ENCODE data around the gene PPP2R2C. TPM values are rescaled to one million over a fixed set of nuclear protein-coding genes. Genes with fewer than 3 reads are reported as not detected.

The PPP2R2C gene
- total RNA-seq, 2 donors from 2014 or later, result 0.66 to 0.78 TPM

DNA sequence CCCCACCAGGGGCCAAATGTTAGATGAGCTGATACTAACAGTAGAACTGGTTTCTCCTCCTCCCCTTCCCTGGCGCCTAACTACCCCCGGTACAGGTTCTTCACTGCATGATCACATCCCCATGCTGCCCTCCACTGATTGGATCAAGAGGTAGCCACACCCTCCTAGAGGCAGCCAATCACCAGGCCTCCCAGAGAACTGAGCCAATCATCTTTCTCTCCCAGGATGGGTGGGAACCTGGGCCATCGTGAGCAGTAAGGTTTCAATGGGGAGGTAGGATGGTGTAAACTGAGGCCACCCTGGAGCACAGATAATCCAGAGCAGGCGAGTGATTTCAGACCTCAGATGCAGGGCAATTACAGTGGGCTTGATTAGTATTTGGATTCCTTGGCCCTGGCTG is 64.2 kb downstream of the PPP2R2C start:
- intact Hi-C loops (cut with DNase I), result no loop called here
- TF ChIP-seq POLR2A (IDR thresholded peaks at IDR 0.05), result no peak
- TF ChIP-seq, protein P1, sequence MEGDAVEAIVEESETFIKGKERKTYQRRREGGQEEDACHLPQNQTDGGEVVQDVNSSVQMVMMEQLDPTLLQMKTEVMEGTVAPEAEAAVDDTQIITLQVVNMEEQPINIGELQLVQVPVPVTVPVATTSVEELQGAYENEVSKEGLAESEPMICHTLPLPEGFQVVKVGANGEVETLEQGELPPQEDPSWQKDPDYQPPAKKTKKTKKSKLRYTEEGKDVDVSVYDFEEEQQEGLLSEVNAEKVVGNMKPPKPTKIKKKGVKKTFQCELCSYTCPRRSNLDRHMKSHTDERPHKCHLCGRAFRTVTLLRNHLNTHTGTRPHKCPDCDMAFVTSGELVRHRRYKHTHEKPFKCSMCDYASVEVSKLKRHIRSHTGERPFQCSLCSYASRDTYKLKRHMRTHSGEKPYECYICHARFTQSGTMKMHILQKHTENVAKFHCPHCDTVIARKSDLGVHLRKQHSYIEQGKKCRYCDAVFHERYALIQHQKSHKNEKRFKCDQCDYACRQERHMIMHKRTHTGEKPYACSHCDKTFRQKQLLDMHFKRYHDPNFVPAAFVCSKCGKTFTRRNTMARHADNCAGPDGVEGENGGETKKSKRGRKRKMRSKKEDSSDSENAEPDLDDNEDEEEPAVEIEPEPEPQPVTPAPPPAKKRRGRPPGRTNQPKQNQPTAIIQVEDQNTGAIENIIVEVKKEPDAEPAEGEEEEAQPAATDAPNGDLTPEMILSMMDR (IDR thresholded peaks at IDR 0.05), result no peak
- peaks cover 0 to 6% of the 10 kb centered on the region in 2 donors for H3K27me3 ChIP-seq
- no peaks in the 10 kb centered on the region for H3K36me3 ChIP-seq (replicated peaks in 1 of 2; ENCODE audit: insufficient read depth in 1 of 2, low read depth in 2 of 2)
- WGBS, 2 donors, result 45 to 62% methylated on average over 4 of the region's 4 CpGs
- ATAC-seq (no peak), DNase-seq (no peak)
- H3K27ac ChIP-seq, result no peak overlapping the region
- no peak overlapping the region for H3K4me3 ChIP-seq
- peaks cover 2% of the 10 kb centered on the region for H3K4me1 ChIP-seq
- H3K9me3 ChIP-seq, result no peaks in the 10 kb centered on the region

DNA sequence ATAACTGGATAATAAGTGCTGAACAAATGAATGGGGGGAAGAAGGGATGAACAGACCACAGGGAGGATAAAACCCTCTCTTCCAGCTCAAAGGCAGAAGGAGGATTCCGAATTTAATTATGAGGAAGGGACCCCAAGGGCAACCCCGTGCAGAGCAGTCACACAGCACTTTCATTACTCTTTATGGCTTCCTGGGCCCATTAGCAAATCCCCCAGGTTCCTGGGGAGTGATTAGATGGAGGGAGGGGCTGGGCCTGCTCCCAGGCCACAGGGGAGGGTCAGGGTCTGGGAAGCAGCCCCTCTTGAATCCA is 67.1 kb downstream of the PPP2R2C start:
- intact Hi-C loops (cut with DNase I), result no loop called here
- no peak overlapping the region for H3K27ac ChIP-seq
- H3K4me3 ChIP-seq, result no peak overlapping the region
- H3K36me3 ChIP-seq (replicated peaks in 1 of 2; ENCODE audit: insufficient read depth in 1 of 2, low read depth in 2 of 2), result no peaks in the 10 kb centered on the region
- H3K9me3 ChIP-seq, result no peaks in the 10 kb centered on the region
- ATAC-seq (no peak), DNase-seq (no peak)
- WGBS, 2 donors, result 6 to 24% methylated on average over 2 of the region's 2 CpGs
- TF ChIP-seq, protein P1 (IDR thresholded peaks at IDR 0.05), result no peak
- no peak for TF ChIP-seq POLR2A (IDR thresholded peaks at IDR 0.05)
- peaks cover 0 to 10% of the 10 kb centered on the region in 2 donors for H3K27me3 ChIP-seq
- peaks cover 4% of the 10 kb centered on the region for H3K4me1 ChIP-seq

DNA sequence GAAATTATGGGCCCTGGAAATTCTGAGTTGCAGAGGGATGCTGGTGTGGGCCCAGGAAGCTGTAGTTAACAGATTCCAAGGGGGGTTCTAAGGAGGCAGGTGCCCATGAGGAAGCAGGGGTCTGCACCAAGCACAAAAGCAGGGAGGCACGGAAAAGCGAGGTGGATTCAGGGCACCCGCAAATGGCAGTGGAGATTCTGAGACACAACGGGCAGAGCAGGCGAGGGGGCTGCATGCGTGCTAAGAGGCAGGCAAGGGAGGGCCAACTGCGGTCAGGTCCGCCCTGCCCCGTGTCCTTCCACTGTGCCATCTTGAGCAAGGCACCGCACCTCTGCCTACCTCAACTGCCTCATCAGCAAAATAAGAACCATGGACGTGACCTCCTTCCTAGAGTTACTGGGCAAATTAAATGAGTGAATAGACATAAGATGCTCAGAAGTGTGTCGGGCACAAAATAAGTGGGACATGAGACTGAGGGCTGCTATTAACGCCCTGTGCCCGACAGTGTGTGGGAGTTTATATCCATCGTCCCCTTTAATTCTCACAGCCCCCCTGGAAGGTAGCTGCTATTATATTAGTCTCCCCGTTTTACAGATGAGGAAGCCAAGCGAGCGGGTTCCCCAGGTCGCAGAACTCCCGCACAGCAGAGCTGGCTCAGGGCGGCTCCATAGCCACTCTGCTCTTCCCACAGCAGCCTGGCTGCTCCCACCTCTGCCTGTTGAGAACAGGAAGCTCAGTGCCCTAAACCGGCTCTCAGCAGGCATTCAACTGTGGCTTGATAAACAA is 67.6 kb downstream of the PPP2R2C start:
- Histone ChIP-seq H3K9me3 (no peaks in the 10 kb centered on the region), H3K4me3 (no peak overlapping the region), H3K4me1 (peaks cover 4% of the 10 kb centered on the region), H3K27ac (no peak overlapping the region), H3K36me3 (replicated peaks in 1 of 2; ENCODE audit: insufficient read depth in 1 of 2, low read depth in 2 of 2) (no peaks in the 10 kb centered on the region), H3K27me3 (peaks cover 0 to 10% of the 10 kb centered on the region in 2 donors)
- ATAC-seq (no peak), DNase-seq (no peak)
- intact Hi-C loops (cut with DNase I), result no loop called here
- WGBS, 2 donors, result 51 to 56% methylated on average over 22 of the region's 22 CpGs
- no peak for TF ChIP-seq POLR2A (IDR thresholded peaks at IDR 0.05)
- TF ChIP-seq, protein P1 (IDR thresholded peaks at IDR 0.05), result no peak

DNA sequence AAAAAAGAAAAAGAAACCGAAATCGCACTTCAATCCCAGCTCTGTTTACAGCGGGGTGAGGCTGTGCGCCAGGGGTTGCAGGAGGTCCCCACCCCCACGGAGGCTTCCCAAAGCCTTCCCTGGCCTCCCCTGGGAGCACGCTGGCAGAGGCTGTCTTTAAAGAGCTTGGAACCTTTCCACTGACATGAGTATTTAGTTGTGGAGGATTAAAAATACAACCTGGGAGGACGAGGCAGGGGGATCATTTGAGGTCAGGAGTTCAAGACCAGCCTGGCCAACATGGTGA is 69.1 kb downstream of the PPP2R2C start:
- Histone ChIP-seq H3K9me3 (no peaks in the 10 kb centered on the region), H3K36me3 (replicated peaks in 1 of 2; ENCODE audit: insufficient read depth in 1 of 2, low read depth in 2 of 2) (no peaks in the 10 kb centered on the region), H3K27ac (no peak overlapping the region), H3K4me1 (peaks cover 4% of the 10 kb centered on the region), H3K27me3 (peaks cover 0 to 10% of the 10 kb centered on the region in 2 donors), H3K4me3 (no peak overlapping the region)
- intact Hi-C loops (cut with DNase I), result no loop called here
- ATAC-seq (no peak), DNase-seq (no peak)
- no peak for TF ChIP-seq POLR2A (IDR thresholded peaks at IDR 0.05)
- TF ChIP-seq, protein P1 (IDR thresholded peaks at IDR 0.05), result no peak
- WGBS, 2 donors, result 5 to 6% methylated on average over 7 of the region's 7 CpGs

Data from body of pancreas (tissue), 4 donors.